CD14-positive monocyte (primary cell): ENCODE measurements around the gene PPIE. TPM values are rescaled to one million over a fixed set of nuclear protein-coding genes. Genes with fewer than 3 reads are reported as not detected.

Experiments
- DNase-seq, 3 donors: peaks; one replicate each; pipeline ENCODE4 v3.0.0-alpha.2; 2011 to 2022
- H2AFZ ChIP-seq: 2 replicates; pipeline ENCODE4 v1.6.0; 2012; ENCODE audit warnings: mild to moderate bottlenecking, low read depth, low read length, inconsistent platforms; ENCODE audit not compliant: insufficient read depth, poor library complexity, severe bottlenecking
- H3K27ac ChIP-seq, 2 donors: 1 replicate in 1 of 2; 2 replicates in 1 of 2; pipeline ENCODE4 v1.5.1; 2012 to 2013; ENCODE audit warnings: low read length in 2 of 2, control low read depth in 1 of 2, inconsistent platforms in 1 of 2, low read depth in 1 of 2, mild to moderate bottlenecking in 1 of 2
- H3K27me3 ChIP-seq, 2 donors: one replicate each; pipeline versions ENCODE4 v1.6.0 to v1.6.1; 2011 to 2013; ENCODE audit warnings: low read length in 2 of 2; ENCODE audit not compliant: control insufficient read depth in 2 of 2, insufficient read depth in 2 of 2
- H3K36me3 ChIP-seq, 2 donors: replicated peaks in 1 of 2; 1 replicate in 1 of 2; 2 replicates in 1 of 2; pipeline versions ENCODE4 v1.5.1 to v1.6.1; 2012 to 2013; ENCODE audit warnings: low read length in 2 of 2, control low read depth in 1 of 2, inconsistent platforms in 1 of 2, mild to moderate bottlenecking in 1 of 2; ENCODE audit not compliant: insufficient read depth in 2 of 2, control insufficient read depth in 1 of 2
- H3K4me1 ChIP-seq, 2 donors: 1 replicate in 1 of 2; 2 replicates in 1 of 2; pipeline versions ENCODE4 v1.5.1 to v1.6.1; 2012 to 2013; ENCODE audit warnings: low read length in 2 of 2, control low read depth in 1 of 2, inconsistent platforms in 1 of 2, mild to moderate bottlenecking in 1 of 2, moderate library complexity in 1 of 2; ENCODE audit not compliant: insufficient read depth in 2 of 2, control insufficient read depth in 1 of 2
- H3K4me2 ChIP-seq: replicated peaks from 2 replicates; pipeline ENCODE3; 2012; ENCODE audit warnings: low read length, moderate library complexity, mild to moderate bottlenecking; ENCODE audit not compliant: poor library complexity, severe bottlenecking; ENCODE audit errors: extremely low read depth
- H3K4me3 ChIP-seq, 3 experiments: fragments of 200-600 bp in 1 of 3; sonication (generic) in 1 of 3; replicated peaks in 1 of 3; 1 replicate in 2 of 3; 2 replicates in 1 of 3; pipeline ENCODE4 v1.5.1; 2011 to 2013; ENCODE audit warnings: low read length in 3 of 3, mild to moderate bottlenecking in 3 of 3, control low read depth in 2 of 3, low read depth in 2 of 3, inconsistent platforms in 1 of 3, moderate library complexity in 1 of 3
- H3K79me2 ChIP-seq: 2 replicates; pipeline ENCODE4 v1.6.0; 2012; ENCODE audit warnings: mild to moderate bottlenecking, control low read depth, inconsistent platforms, low read length, moderate library complexity; ENCODE audit not compliant: insufficient read depth
- H3K9ac ChIP-seq: 2 replicates; pipeline ENCODE4 v1.6.0; 2017; ENCODE audit warnings: low read length, mild to moderate bottlenecking; ENCODE audit not compliant: insufficient read depth, poor library complexity, severe bottlenecking
- H3K9me3 ChIP-seq, 2 donors: replicated peaks in 1 of 2; 1 replicate in 1 of 2; 2 replicates in 1 of 2; pipeline versions ENCODE4 v1.5.1 to v1.6.1; 2012 to 2013; ENCODE audit warnings: low read length in 2 of 2, control low read depth in 1 of 2; ENCODE audit not compliant: control insufficient read depth in 1 of 2, insufficient read depth in 1 of 2
- H4K20me1 ChIP-seq: 2 replicates; pipeline ENCODE4 v1.6.0; 2012; ENCODE audit warnings: mild to moderate bottlenecking, low read length, control low read depth, moderate library complexity; ENCODE audit not compliant: insufficient read depth
- H3K27ac Mint-ChIP-seq, 7 donors: one replicate each; pipeline ENCODE4 v1.8.0; 2020; ENCODE audit warnings: mild to moderate bottlenecking in 7 of 7, mixed read lengths in 7 of 7, moderate library complexity in 6 of 7, inconsistent platforms in 2 of 7
- H3K27me3 Mint-ChIP-seq, 3 donors: one replicate each; pipeline ENCODE4 v1.8.0; 2021 to 2022; ENCODE audit warnings: low read depth in 3 of 3, mild to moderate bottlenecking in 3 of 3, mixed read lengths in 3 of 3, moderate library complexity in 3 of 3, inconsistent platforms in 1 of 3
- H3K36me3 Mint-ChIP-seq, 2 donors: one replicate each; pipeline ENCODE4 v1.8.0; 2020; ENCODE audit warnings: mixed read lengths in 2 of 2, inconsistent platforms in 1 of 2, mild to moderate bottlenecking in 1 of 2
- H3K4me1 Mint-ChIP-seq: one replicate; pipeline ENCODE4 v1.8.0; 2020; ENCODE audit warnings: mild to moderate bottlenecking, mixed read lengths
- H3K4me3 Mint-ChIP-seq, 2 donors: one replicate each; pipeline ENCODE4 v1.8.0; 2020; ENCODE audit warnings: mild to moderate bottlenecking in 2 of 2, mixed read lengths in 2 of 2, moderate library complexity in 1 of 2
- H3K9me3 Mint-ChIP-seq, 7 donors: one replicate each; pipeline ENCODE4 v1.8.0; 2020 to 2022; ENCODE audit warnings: mixed read lengths in 7 of 7, mild to moderate bottlenecking in 6 of 7, moderate library complexity in 6 of 7, inconsistent platforms in 2 of 7
- CTCF ChIP-seq: fragments of 200-600 bp; IDR thresholded peaks from one replicate; pipeline ENCODE4 v1.8.0; 2022; ENCODE audit warnings: antibody characterized with exemption, mild to moderate bottlenecking
- WGBS: methylation state at CpG from one replicate; pipeline ENCODE4 v1.1.5; 2013; ENCODE audit warnings: missing lambda C conversion rate; ENCODE audit not compliant: insufficient coverage; 5-methylcytosine and 5-hydroxymethylcytosine counted together
- intact Hi-C, 2 donors: fragments of 100-400 bp; cut with micrococcal nuclease; formaldehyde crosslinking; loops; one replicate each; pipeline versions ENCODE4 v1.15.0 to v1.15.1; 2023
- polyA plus RNA-seq, 3 donors: library from polyadenylated mRNA; depleted of rRNA in 1 of 3; unstranded in 2 of 3; stranded (reverse) in 1 of 3; fragments of 300-500 nt in 2 of 3; fragments of >200 nt in 1 of 3; fragmentation: Illumina TruSeq in 2 of 3; gene quantifications; 1 replicate in 2 of 3; 2 replicates in 1 of 3; pipeline ENCODE4 v1.2.3, GENCODE V29; 2012 to 2021

The PPIE gene
- polyA plus RNA-seq, 3 donors = 48.8 to 55.9 (median 48.9) TPM

DNA sequence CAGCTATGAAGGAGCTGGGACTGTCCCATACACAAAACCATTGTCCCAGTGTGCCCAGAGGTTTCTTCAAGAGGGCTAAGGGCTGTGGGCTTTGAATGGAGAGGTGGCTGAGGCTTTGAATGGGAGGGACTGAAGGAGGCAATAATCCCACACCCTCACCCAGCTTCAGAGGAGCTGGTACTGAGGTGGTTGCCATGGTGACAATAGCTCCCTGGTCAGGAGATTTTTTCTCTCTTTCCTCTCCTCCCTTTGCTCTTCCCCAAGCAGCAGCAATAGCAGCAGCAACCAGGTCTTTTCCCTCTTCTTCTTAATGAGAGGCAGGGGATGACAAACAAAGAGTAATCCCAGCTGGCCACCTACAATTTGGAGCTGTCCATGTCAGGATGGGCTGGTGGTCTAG, 49.0 kb upstream of the PPIE start:
- intact Hi-C loops = no loop called here
- Mint-ChIP-seq H3K4me3 (peak overlapping the region in 1 of 2 donors; percentile 83), H3K27ac (no peak overlapping the region), H3K27me3 (peaks cover 77 to 96% (median 83%) of the 10 kb centered on the region in 3 donors), H3K36me3 (peaks cover 0 to 3% of the 10 kb centered on the region in 2 donors), H3K9me3 (peaks cover 0 to 24% (median 8%) of the 10 kb centered on the region in 7 donors), H3K4me1 (peaks cover 16% of the 10 kb centered on the region)
- TF ChIP-seq CTCF = no peak
- peaks cover 55 to 88% of the 10 kb centered on the region in 2 donors for H3K27me3 ChIP-seq
- H4K20me1 ChIP-seq = no peaks in the 10 kb centered on the region
- H2AFZ ChIP-seq = no peak overlapping the region
- no peak for DNase-seq
- no peak overlapping the region for H3K4me3 ChIP-seq
- peaks cover 0 to 27% of the 10 kb centered on the region in 2 donors for H3K9me3 ChIP-seq
- no peaks in the 10 kb centered on the region for H3K36me3 ChIP-seq
- H3K4me2 ChIP-seq = no peak overlapping the region
- no peak overlapping the region for H3K27ac ChIP-seq
- no peaks in the 10 kb centered on the region for H3K79me2 ChIP-seq
- peaks cover 17 to 20% of the 10 kb centered on the region in 2 donors for H3K4me1 ChIP-seq
- no peak overlapping the region for H3K9ac ChIP-seq

GRCh38 chr1:39690225-39690624, 48.5 kb upstream of the PPIE start:
- no peak overlapping the region for H3K27ac Mint-ChIP-seq
- no peak overlapping the region for H3K4me2 ChIP-seq
- peak overlapping the region in 1 of 2 donors; percentile 83 for H3K4me3 Mint-ChIP-seq
- WGBS = 20% methylated on average over 1 of the region's 2 CpGs
- peaks cover 77 to 97% (median 83%) of the 10 kb centered on the region in 3 donors for H3K27me3 Mint-ChIP-seq
- no peak overlapping the region for H3K9ac ChIP-seq
- H3K4me1 Mint-ChIP-seq = peaks cover 16% of the 10 kb centered on the region
- TF ChIP-seq CTCF = no peak
- peaks cover 17 to 20% of the 10 kb centered on the region in 2 donors for H3K4me1 ChIP-seq
- peaks cover 0 to 27% of the 10 kb centered on the region in 2 donors for H3K9me3 ChIP-seq
- intact Hi-C loops = no loop called here
- H3K79me2 ChIP-seq = no peaks in the 10 kb centered on the region
- peaks cover 0 to 1% of the 10 kb centered on the region in 2 donors for H3K36me3 Mint-ChIP-seq
- no peak overlapping the region for H3K4me3 ChIP-seq
- peaks cover 0 to 24% (median 7%) of the 10 kb centered on the region in 7 donors for H3K9me3 Mint-ChIP-seq
- no peak for DNase-seq
- no peak overlapping the region for H2AFZ ChIP-seq
- H3K36me3 ChIP-seq = no peaks in the 10 kb centered on the region
- H3K27me3 ChIP-seq = peaks cover 51 to 88% of the 10 kb centered on the region in 2 donors
- no peak overlapping the region for H3K27ac ChIP-seq
- H4K20me1 ChIP-seq = no peaks in the 10 kb centered on the region
